GM12874 (cell line): ENCODE data around the gene PREB.

Experiments used
- TF ChIP-seq, protein P1 (sequence below): IDR thresholded peaks from 2 replicates; pipeline ENCODE4 v1.5.1; 2011; ENCODE audit warnings: low read depth, mild to moderate bottlenecking, control low read depth, low read length, moderate library complexity; ENCODE audit not compliant: insufficient read depth

PREB gene

DNA sequence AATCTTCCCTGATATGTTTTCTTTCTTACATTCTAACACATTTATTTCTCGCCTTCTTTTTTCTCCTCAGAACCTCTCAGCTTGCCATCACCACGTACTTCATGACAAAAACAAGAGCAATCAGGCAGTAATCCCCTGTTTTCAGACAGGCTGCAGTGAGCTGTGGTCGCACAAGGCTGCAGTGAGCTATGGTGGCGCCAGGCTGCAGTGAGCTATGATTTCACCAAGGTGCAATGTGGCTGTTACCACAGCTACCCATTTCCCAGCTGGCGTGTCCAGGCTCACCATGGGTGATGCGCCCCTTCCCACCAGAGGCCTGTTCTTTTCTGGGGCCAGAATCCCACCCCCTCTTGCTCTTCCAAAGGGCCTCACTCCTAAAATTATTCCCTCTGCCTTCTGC lies 40.2 kb upstream of the PREB start:
- TF ChIP-seq, protein P1, sequence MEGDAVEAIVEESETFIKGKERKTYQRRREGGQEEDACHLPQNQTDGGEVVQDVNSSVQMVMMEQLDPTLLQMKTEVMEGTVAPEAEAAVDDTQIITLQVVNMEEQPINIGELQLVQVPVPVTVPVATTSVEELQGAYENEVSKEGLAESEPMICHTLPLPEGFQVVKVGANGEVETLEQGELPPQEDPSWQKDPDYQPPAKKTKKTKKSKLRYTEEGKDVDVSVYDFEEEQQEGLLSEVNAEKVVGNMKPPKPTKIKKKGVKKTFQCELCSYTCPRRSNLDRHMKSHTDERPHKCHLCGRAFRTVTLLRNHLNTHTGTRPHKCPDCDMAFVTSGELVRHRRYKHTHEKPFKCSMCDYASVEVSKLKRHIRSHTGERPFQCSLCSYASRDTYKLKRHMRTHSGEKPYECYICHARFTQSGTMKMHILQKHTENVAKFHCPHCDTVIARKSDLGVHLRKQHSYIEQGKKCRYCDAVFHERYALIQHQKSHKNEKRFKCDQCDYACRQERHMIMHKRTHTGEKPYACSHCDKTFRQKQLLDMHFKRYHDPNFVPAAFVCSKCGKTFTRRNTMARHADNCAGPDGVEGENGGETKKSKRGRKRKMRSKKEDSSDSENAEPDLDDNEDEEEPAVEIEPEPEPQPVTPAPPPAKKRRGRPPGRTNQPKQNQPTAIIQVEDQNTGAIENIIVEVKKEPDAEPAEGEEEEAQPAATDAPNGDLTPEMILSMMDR: no peak

- TF ChIP-seq, protein P1: no peak
Measured at GRCh38 chr2:27171351-27171848, 37.0 kb upstream of the PREB start.

DNA sequence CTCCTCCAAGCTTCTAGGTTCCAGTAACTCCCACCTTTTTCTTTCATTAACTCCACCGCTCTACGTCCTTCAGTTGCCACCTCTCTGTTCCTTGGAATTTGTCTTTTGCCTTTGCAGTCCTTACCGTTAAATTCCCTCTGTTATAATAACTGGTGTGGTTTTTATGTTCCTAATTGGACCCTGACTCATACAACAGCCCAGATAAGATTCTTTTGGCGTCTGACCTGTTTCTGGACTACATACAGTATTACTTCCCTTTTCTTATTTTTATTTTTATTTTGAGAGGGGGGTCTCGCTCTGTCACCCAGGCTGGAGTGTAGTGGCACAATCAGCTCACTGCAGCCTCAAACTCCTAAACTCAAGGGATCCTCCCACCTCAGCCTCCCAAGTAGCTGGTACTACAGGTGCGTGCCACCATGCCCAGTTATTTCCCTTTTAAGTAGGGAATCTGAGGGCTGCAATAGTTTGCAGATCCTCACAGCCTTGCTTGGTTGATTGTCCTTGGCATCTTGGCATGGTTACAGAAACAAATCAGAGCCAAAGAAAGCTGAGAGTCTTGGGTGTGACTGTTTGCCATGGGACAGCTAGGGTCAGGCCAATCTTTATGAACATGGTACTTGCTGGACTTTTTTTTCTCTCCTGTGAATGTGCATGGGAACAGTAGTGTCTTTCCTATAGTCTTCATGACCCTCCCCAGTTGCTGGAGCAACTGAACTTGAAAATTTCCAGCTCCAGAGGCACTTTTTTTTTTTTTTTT lies 36.3 kb upstream of the PREB start:
- TF ChIP-seq, protein P1: no peak

DNA sequence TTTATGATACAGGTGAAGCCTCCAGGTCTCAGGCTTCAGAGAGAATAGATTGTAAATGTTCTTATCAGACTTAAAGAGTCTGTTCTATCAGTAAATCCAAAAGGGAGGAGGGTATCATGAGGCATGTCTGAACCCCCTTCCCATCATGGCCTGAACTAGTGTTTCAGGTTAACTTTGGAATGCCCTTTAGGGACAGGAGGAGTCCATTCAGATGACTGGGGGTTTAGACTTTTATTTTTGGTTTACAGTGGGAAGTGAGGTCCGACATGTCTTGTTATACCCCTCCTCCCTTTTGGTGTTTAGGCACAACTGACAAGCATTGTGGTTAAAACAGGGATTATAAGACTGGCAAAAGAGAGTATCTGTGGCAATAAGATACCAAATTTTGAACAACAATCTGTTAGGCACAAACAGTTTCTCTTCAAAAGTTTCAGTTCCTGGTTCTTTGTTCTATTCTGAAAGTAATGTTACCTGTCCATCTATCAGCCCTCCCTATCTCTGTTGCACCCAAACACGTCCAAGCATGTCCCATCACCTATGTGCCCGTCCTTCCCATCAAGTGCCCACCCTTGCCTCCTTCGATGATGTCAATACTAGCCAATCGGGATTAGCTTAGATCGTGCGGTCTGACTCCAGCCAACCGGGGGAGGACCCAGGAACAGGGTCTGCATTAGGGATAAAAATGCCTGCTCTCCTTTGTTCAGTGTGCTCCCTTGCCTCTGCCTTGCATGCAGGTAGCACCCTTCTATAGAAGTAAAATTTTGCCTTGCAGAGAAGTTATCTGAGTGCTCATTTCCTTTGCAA lies 30.7 kb upstream of the PREB start:
- TF ChIP-seq, protein P1: no peak

DNA sequence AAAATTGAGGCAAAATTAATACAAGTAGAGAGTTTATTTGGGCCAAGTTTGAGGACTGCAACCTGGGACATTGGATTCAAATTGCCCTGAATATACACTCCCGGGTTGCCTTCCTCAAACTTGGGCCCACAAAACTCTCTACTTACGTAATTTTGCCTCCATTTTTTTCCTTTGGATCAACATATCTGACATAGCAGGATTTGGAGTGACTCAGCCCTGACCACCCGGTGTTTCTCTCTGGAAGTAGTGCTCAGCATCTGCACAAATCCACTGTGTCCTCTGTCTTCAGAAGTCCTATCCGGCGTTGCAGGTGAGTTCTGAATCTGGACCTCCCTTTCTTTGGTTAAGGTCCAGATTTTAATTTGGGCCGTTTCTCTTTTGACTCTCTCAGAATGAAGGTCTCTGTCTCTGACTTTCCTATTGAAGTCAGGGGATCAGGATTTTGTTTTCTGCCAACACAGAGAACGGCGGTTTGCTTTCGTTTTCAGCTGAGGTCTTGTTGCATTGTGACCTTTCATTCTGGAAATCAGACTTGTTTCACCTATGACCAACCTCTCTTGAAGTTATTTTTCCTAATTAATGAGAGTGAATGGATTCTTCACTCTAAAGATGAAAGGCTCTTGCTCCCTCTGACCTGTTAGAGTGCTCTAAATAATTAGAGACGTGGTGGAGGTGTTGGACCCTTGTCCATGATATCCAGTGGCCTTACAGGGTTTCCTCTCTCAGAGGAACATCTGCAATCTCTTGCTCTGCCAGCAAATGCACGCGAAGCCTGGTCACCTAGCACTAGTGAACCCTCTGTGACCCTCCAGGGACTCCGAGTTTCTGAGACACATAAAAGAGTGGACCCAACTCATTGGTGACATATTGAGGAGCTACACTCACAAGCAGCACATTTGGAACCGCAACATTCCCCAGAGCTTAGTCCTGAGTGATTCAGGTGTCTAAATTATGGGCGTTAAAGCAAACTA lies 28.0 kb upstream of the PREB start:
- TF ChIP-seq, protein P1: no peak

- TF ChIP-seq, protein P1: no peak
Measured at GRCh38 chr2:27160191-27160590, 25.8 kb upstream of the PREB start.
